ENCODE measurements around the gene CRYBG3.
"Not testable (repeated sequence)": the region's sequence is repeated elsewhere in the genome, so short reads cannot be mapped to it uniquely, and the experiment has no call there.

CRYBG3 gene

DNA sequence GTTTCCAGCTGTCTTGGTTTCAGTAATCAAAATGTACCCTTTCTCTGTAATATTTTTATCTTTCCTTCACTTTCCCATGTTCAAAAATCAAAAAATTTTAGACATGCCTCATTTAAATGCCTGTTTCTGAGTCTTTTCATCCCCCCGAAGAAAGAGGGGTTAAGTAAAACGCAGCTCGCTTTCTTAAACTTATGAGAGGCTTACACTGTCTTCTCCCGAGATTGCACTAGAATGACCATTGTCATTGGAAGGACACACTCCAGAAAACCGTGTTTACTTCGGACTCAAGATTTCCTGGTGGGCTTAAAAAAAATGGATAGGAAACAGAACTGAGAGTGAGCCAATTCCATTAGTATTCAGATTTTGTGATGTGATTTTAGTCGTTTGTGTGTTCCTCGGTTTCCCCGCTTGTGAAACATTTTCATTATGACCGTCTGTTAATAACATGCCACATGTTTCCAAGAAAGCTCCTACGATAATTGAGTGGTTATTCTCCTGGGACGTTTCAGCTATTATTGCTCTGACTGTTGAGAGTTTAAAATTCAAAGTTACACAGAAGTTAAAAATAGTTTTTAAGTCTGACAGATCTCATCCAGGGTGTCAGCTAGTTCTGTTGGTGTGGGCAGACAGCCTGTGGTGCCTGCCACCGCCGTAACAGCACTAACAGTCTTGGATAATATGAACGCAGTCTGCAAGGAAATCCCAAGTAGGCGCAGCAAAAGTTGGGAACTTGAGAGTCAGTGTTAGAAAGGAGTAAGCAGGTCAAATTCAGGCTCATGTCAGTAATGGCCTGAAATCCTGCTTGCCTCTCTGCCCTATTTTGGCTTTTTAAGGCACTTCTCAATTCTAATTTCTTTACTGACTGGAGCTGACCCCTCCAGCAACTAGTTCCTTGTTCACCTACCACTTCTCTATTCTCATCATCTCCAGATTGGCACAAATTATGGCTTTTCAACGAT, 1.5 kb downstream of the CRYBG3 start:
- DNase-seq (ENCODE audit: extremely low read depth, low read depth), result no peak
- no peak for TF ChIP-seq CTCF (IDR thresholded peaks at IDR 0.05; ENCODE audit: low read depth, low read length)

- no peak for TF ChIP-seq CTCF (IDR thresholded peaks at IDR 0.05; ENCODE audit: low read depth, low read length)
- no peak for DNase-seq (ENCODE audit: extremely low read depth, low read depth)
Measured at GRCh38 chr3:97825101-97825500, 3.3 kb downstream of the CRYBG3 start.

DNA sequence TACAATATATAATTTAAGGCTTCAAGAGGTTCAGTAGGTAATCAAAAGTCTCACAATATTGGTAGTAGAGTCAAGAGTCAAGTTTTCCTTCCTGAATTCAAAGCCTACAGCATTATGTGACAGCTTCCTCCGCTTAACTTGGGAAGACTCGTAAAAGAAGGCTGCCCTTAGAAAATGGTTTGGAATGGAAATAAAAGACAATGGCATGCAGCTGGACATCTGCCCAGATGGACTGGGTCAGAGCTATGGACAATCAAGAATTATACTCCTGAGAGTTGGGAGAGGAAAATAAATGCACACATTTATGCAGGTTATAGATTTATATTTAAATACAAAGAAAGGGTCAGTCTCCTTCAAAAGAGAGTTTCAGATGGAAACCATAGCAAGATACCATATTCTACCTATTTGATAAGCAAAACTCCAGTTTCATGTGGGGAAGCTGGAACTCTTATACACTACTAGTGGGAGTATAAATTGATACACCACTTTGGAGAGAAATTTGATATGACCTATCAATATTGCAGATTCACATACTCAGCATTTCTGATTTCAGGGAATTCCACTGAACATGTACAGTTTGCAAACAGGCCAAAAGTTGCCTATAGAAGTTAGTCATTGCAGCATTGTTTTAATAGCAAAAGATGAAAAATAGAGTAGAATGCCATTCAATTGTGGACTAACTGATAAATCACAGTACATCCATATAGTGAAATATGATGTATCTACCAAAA, 6.1 kb downstream of the CRYBG3 start:
- DNase-seq (ENCODE audit: extremely low read depth, low read depth), result no peak
- no peak for TF ChIP-seq CTCF (IDR thresholded peaks at IDR 0.05; ENCODE audit: low read depth, low read length)

- no peak for DNase-seq (ENCODE audit: extremely low read depth, low read depth)
- TF ChIP-seq CTCF (IDR thresholded peaks at IDR 0.05; ENCODE audit: low read depth, low read length), result no peak
Measured at GRCh38 chr3:97829198-97829597, 7.4 kb downstream of the CRYBG3 start.

DNA sequence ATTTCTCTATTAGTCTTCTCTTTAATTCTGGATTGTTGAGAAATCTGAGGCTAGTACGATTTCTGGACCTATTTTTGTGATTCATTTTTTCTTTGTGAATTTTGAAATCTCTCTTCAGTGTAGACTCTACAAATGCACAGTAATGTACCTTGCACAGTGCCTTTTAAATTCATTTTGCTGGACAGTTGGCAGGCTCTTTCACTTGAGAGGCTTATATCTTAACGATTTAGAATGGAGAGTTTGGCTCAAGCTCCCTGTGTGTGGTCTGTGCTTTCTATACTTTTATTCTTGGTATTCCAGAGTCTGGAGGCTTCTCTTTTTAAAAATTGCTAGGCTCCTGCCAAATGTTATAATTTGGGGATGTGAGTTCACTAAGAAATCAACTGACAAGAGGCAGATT, 8.8 kb downstream of the CRYBG3 start:
- DNase-seq (ENCODE audit: extremely low read depth, low read depth), result no peak

DNA sequence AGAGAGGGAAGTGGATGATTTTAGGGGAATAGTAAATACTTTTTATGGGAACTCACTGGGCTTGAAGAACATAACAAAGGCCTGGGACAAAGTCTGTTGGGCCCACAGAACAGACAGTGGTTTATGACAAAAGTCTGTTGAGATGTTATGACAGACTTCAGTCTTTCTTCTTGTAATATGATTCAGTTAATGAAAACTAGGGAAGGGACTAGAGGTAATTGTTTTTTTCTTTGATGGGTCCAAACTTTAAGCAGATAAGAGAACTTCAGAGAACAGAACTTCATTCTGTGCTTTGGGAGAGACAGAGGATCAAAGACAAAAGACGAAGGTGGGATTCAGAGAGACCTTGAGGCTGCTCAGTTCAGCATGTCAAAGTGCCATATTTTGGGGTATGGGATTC, 9.3 kb downstream of the CRYBG3 start:
- no peak for DNase-seq (ENCODE audit: extremely low read depth, low read depth)
- TF ChIP-seq CTCF (IDR thresholded peaks at IDR 0.05; ENCODE audit: low read depth, low read length), result no peak

More for the DNA sequence above, 8.8 kb downstream of the CRYBG3 start:
- no peak for TF ChIP-seq CTCF (IDR thresholded peaks at IDR 0.05; ENCODE audit: low read depth, low read length)

DNA sequence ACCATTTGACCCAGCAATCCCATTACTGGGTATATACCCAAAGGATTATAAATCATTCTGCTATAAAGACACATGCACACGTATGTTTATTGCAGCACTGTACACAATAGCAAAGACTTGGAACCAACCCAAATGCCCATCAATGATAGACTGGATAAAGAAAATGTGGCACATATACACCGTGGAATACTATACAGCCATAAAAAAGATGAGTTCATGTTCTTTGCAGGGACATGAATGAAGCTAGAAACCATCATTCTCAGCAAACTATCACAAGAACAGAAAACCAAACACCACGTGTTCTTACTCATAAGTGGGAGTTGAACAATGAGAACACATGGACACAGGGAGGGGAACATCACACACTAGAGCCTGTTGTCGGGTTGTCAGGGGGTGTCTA, 11.4 kb downstream of the CRYBG3 start:
- not testable (repeated sequence) for DNase-seq (ENCODE audit: extremely low read depth, low read depth)

Data from AG09319 (cell line).